ENCODE measurements around the gene MAP2K6. TPM values are rescaled to one million over a fixed set of nuclear protein-coding genes. Genes with fewer than 3 reads are reported as not detected.

MAP2K6 gene
- total and polyA plus RNA-seq, 2 of the 8 experiments (the other 6 are each of a cell fraction or from before 2014, with no cell fraction given): 11.0 to 44.1 TPM

- POLR2A ChIA-PET (ENCODE audit: partially characterized antibody): interaction anchor here (0.7 kb wide), 1 partner anchor 39 kb away, joined by 3 read pairs; no protein-coding TSS in a partner anchor
- DNase-seq (ENCODE audit: low read depth in 1 of 2, low spot score in 2 of 2) (no peak), FAIRE-seq (no peak)
- H3K14ac ChIP-seq (ENCODE audit: insufficient read length): no peak overlapping the region
- H3K4me2 ChIP-seq (ENCODE audit: insufficient read depth in 1 of 2, low read depth in 2 of 2, low read length in 2 of 2): no peak overlapping the region
- no peaks in the 10 kb centered on the region for H3K23me2 ChIP-seq (ENCODE audit: low read depth, low read length)
- no peaks in the 10 kb centered on the region for H4K20me1 ChIP-seq (replicated peaks in 1 of 2; ENCODE audit: control insufficient read depth in 1 of 2, insufficient read depth in 2 of 2, low read length in 2 of 2)
- peaks cover 0 to 9% (median 0%) of the 10 kb centered on the region in 4 experiments; a peak in 2 of 8 replicates for H3K36me3 ChIP-seq (ENCODE audit: control insufficient read depth in 2 of 4, insufficient read depth in 4 of 4, low read length in 3 of 4)
- no peak overlapping the region for H2BK20ac ChIP-seq (ENCODE audit: low read length)
- H3K79me1 ChIP-seq (ENCODE audit: low read depth, low read length): no peaks in the 10 kb centered on the region
- H4K91ac ChIP-seq (replicated peaks; ENCODE audit: insufficient read length, low read length): no peak overlapping the region
- H2AFZ ChIP-seq (ENCODE audit: low read length): no peak overlapping the region
- no peak overlapping the region for H2BK12ac ChIP-seq (ENCODE audit: low read depth, low read length)
- H3K79me2 ChIP-seq (ENCODE audit: control insufficient read depth in 1 of 2, insufficient read depth in 2 of 2, low read length in 2 of 2): no peaks in the 10 kb centered on the region; a peak in 1 of 4 replicates
- 100% methylated on average over 5 of the region's 5 CpGs; no CpG with 5 or more reads in 1 of the 2 experiments for WGBS, 2 experiments (ENCODE audit: extremely low coverage in 1 of 2, insufficient coverage in 1 of 2, insufficient read length in 1 of 2, insufficient replicate concordance in 2 of 2, low coverage in 1 of 2, low lambda C conversion rate in 2 of 2, missing lambda C conversion rate in 1 of 2)
- TF ChIP-seq POLR2AphosphoS5 (IDR thresholded peaks at IDR 0.05; ENCODE audit: low read depth, low read length): no peak
- TF ChIP-seq PHF8 (conservative IDR thresholded peaks at IDR 0.05; ENCODE audit: low read depth, low read length): no peak
- no peak for TF ChIP-seq JUN (IDR thresholded peaks at IDR 0.05; ENCODE audit: low read depth, low read length)
- no peak for TF ChIP-seq KDM1A (IDR thresholded peaks at IDR 0.05; ENCODE audit: borderline replicate concordance, low read length)
- no peak for TF ChIP-seq HDAC6 (IDR thresholded peaks at IDR 0.05; ENCODE audit: low read depth, low read length)
- H2AK5ac ChIP-seq (ENCODE audit: low read depth, low read length): no peak overlapping the region
- H3K4me1 ChIP-seq (replicated peaks in 1 of 4; ENCODE audit: control insufficient read depth in 3 of 4, insufficient read depth in 4 of 4, low read length in 3 of 4): no peaks in the 10 kb centered on the region
- no peak overlapping the region for H4K5ac ChIP-seq (ENCODE audit: insufficient read length, low read depth, low read length)
- no peak overlapping the region for H3K23ac ChIP-seq (ENCODE audit: insufficient read length)
- CTCF ChIA-PET (ENCODE audit: partially characterized antibody): interaction anchor here (0.9 to 5.0 kb wide), 4 partner anchors 11 to 179 kb away, joined by 3 to 81 read pairs (median 8); no protein-coding TSS in a partner anchor
- no peak overlapping the region for H4K8ac ChIP-seq (ENCODE audit: extremely low read depth, insufficient read depth, low read length)
- no peak overlapping the region for H3K27ac ChIP-seq (ENCODE audit: low read depth, low read length)
- H3K56ac ChIP-seq (replicated peaks; ENCODE audit: insufficient read length, low read depth, low read length): no peak overlapping the region
- no peak overlapping the region for H3K18ac ChIP-seq (ENCODE audit: extremely low read depth, low read length)
- no peak overlapping the region for H3K4ac ChIP-seq (replicated peaks; ENCODE audit: insufficient read length, low read depth, low read length)
- no peak overlapping the region for H3K4me3 ChIP-seq (ENCODE audit: extremely low read depth in 1 of 4, insufficient read depth in 2 of 4, low read depth in 3 of 4, low read length in 4 of 4)
- no peak overlapping the region for H2BK5ac ChIP-seq (ENCODE audit: low read depth, low read length)
- no peak overlapping the region for H3K9ac ChIP-seq (replicated peaks in 1 of 4; ENCODE audit: extremely low read depth in 1 of 4, low read depth in 3 of 4, low read length in 3 of 4)
- no peaks in the 10 kb centered on the region for H3K27me3 ChIP-seq (replicated peaks in 1 of 4; ENCODE audit: control insufficient read depth in 3 of 4, extremely low read depth in 1 of 4, insufficient read depth in 3 of 4, low read length in 3 of 4)
- H2BK15ac ChIP-seq (ENCODE audit: low read length): no peak overlapping the region
- no peaks in the 10 kb centered on the region; a peak in 1 of 4 replicates for H3K9me3 ChIP-seq (ENCODE audit: insufficient read depth in 2 of 2, low read depth in 1 of 2, low read length in 1 of 2)
- H2BK120ac ChIP-seq (replicated peaks; ENCODE audit: low read depth, low read length): no peak overlapping the region
Measured at GRCh38 chr17:69512946-69513345, 98.4 kb downstream of the MAP2K6 start.

Measured in H1 (cell line).